Nephron (organoid): ENCODE data around the gene TSPAN7.
A peak's percentile ranks its signal among the peaks of the same experiment; 100 is the strongest.

Experiments used
- H3K27ac Mint-ChIP-seq, 3 experiments: 2 replicates each; pipeline ENCODE4 v1.8.0; 2020; ENCODE audit warnings: mixed read lengths in 3 of 3, mild to moderate bottlenecking in 2 of 3, moderate library complexity in 1 of 3
- H3K27me3 Mint-ChIP-seq: 2 replicates; pipeline ENCODE4 v1.8.0; 2021; ENCODE audit warnings: low read depth, mild to moderate bottlenecking, moderate library complexity, mixed read lengths
- H3K36me3 Mint-ChIP-seq: 2 replicates; pipeline ENCODE4 v1.8.0; 2020; ENCODE audit warnings: low read depth, mixed read lengths
- H3K4me1 Mint-ChIP-seq: 2 replicates; pipeline ENCODE4 v1.8.0; 2020; ENCODE audit warnings: mixed read lengths
- H3K4me3 Mint-ChIP-seq, 3 experiments: 2 replicates each; pipeline ENCODE4 v1.8.0; 2020; ENCODE audit warnings: mild to moderate bottlenecking in 3 of 3, mixed read lengths in 3 of 3, moderate library complexity in 2 of 3
- H3K9me3 Mint-ChIP-seq: 2 replicates; pipeline ENCODE4 v1.8.0; 2020; ENCODE audit warnings: mixed read lengths
- TF ChIP-seq, protein P1 (sequence below), 3 experiments: fragments of 200-600 bp; sonication (generic); IDR thresholded peaks; one replicate each; pipeline ENCODE4 v1.5.0; 2021; ENCODE audit warnings: antibody characterized with exemption in 3 of 3; ENCODE audit not compliant: unreplicated experiment in 3 of 3

Gene TSPAN7

DNA sequence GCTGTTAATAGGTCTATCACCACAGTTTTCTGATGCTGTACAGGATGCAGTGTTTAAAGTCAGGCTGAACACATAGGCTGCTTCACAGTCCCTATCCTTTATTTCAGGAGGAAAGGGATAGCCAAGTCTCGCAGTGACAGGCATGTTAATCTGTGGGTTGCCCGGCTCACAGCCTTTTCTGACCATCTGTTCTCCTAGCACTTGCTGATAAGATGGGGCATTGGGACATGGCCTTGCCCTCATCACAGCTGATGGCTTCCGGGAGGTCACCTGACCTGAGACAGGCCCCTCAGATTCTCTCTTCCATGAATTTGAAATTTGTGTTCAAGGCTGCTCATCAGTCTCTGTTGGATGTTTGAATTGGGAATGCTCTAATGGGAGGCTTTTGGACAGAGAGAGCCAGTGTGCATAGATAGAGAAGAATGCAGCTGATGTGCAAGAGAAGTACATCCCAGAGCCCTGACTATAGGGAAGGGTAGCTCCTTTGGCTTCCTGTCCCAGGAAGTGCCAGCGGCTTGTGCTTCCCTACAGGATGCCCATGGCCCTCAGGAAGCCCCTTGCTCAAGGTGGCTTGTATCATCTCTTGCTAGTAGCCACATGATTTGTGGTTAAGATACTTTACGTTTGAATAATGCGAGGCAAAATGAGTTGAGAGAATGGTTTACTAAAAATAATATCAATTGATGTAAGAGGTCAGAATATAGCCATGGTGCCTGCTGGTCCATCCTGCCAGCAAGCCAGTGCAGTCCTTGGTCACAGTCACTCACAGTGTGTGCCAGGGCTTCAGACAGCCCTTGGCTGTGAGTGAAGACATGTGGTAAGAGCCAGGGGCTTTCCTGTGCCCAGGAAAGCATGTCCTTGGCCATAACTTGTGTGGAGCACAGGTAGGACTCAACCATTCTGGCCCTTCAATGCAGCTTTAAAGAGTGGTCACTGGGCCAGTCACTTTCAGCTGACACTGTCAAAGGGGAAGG lies 88.6 kb downstream of the TSPAN7 start:
- H3K4me1 Mint-ChIP-seq, result peaks cover 11% of the 10 kb centered on the region
- no peak overlapping the region for H3K4me3 Mint-ChIP-seq
- H3K27me3 Mint-ChIP-seq, result no peaks in the 10 kb centered on the region

DNA sequence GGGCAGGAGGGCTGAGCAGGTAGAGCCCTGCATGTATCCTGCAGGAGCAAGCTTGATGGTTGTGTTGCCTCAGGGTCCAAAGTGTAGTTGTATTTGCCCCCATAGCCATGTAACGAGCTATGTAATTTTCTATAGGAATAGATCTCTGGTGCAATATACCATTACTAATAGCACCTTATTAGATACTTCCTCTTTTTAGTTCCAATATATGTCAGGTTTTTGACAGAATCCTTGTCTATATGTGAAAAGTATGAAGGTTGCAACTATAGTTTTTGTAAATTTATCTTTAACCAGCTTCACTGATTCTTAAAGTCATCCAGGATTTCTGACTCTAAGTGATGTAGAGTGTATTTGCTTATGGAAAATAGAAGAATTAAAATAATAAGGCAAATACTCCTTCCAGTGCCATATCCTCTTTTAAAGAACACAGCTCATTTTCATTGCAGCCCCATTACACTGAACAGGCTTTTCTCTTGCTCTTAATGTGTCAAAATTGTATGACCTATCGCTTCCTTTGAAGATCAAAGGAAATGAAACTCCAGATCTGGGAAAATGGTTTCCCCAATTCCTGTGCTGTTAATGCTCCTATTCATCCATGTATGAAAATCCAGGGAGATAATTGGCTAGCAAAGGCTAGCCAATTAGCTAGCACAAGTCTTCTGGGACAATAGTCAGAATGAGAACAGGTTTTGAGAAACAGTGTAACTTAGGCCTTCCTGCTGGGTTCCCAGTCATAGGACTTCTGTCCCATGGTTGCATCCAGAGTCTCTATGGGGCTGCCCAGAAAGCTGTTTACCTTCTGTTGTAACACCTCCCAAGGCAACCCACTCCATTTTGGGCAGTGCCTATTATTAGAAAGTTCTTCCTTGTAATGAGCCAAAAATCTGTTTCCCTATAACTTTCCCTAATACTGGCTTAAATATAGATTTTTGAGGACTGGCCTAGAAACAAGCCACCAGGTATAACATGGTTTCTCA lies 90.6 kb downstream of the TSPAN7 start:
- no peak overlapping the region for H3K4me3 Mint-ChIP-seq

More for the DNA sequence above, 88.6 kb downstream of the TSPAN7 start:
- H3K9me3 Mint-ChIP-seq, result no peaks in the 10 kb centered on the region
- no peak overlapping the region for H3K27ac Mint-ChIP-seq
- H3K36me3 Mint-ChIP-seq, result no peaks in the 10 kb centered on the region
- TF ChIP-seq, protein P1, sequence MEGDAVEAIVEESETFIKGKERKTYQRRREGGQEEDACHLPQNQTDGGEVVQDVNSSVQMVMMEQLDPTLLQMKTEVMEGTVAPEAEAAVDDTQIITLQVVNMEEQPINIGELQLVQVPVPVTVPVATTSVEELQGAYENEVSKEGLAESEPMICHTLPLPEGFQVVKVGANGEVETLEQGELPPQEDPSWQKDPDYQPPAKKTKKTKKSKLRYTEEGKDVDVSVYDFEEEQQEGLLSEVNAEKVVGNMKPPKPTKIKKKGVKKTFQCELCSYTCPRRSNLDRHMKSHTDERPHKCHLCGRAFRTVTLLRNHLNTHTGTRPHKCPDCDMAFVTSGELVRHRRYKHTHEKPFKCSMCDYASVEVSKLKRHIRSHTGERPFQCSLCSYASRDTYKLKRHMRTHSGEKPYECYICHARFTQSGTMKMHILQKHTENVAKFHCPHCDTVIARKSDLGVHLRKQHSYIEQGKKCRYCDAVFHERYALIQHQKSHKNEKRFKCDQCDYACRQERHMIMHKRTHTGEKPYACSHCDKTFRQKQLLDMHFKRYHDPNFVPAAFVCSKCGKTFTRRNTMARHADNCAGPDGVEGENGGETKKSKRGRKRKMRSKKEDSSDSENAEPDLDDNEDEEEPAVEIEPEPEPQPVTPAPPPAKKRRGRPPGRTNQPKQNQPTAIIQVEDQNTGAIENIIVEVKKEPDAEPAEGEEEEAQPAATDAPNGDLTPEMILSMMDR (IDR thresholded peaks at IDR 0.05; ENCODE audit: unreplicated experiment in 3 of 3), result no peak

DNA sequence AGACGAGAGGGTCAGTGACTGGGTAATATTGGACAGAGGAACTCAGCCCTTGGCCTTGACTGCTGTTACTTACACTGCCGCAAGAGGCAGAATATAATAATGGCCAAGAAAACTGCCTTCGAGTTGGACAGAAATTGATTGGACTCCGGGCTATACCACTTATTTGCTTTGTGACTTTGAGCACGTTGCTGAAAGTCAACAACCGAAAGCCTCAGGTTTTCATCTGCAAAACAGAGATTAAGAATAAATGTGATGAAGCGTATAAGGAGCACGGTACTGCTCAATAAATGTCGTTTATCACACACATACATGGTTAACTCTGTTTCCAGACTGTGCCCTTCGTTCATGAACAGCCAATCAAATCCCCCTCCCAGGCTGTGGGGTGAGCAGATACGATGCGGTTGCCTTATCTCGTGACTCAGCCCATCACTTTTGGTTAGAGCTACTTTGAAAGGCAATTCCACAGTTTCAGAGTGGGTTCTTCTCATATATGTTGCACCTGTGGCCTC lies 91.6 kb downstream of the TSPAN7 start:
- H3K27me3 Mint-ChIP-seq, result no peaks in the 10 kb centered on the region
- no peak overlapping the region for H3K4me3 Mint-ChIP-seq
- H3K27ac Mint-ChIP-seq, result no peak overlapping the region
- peaks cover 18% of the 10 kb centered on the region for H3K4me1 Mint-ChIP-seq
- H3K36me3 Mint-ChIP-seq, result no peaks in the 10 kb centered on the region
- no peaks in the 10 kb centered on the region for H3K9me3 Mint-ChIP-seq
- TF ChIP-seq, protein P1 (IDR thresholded peaks at IDR 0.05; ENCODE audit: unreplicated experiment in 3 of 3), result no peak

More for the DNA sequence above, 90.6 kb downstream of the TSPAN7 start:
- TF ChIP-seq, protein P1 (IDR thresholded peaks at IDR 0.05; ENCODE audit: unreplicated experiment in 3 of 3), result no peak
- no peaks in the 10 kb centered on the region for H3K9me3 Mint-ChIP-seq
- H3K27ac Mint-ChIP-seq, result no peak overlapping the region
- H3K36me3 Mint-ChIP-seq, result no peaks in the 10 kb centered on the region
- H3K27me3 Mint-ChIP-seq, result no peaks in the 10 kb centered on the region
- H3K4me1 Mint-ChIP-seq, result peaks cover 18% of the 10 kb centered on the region

DNA sequence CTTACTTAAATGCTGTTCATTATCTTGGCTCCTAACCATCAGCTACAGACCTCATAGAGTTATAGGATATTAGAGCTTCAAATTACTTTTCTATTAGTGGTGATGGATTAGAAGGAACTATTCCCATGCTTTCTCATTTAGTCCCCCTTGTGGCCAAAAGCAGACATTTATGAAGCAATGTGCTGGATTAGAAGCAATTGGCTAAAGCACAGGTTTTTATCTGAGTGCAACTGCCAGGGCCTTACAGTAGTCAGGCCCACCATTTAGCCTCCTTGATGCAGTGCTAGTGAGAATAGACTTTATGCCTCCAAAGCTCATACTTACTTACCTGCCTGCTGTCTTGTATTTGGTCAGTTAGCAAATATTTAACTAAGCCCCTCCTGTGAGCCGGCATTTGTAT lies 93.0 kb downstream of the TSPAN7 start:
- H3K4me3 Mint-ChIP-seq, result no peak overlapping the region
- H3K9me3 Mint-ChIP-seq, result peaks cover 3% of the 10 kb centered on the region
- peaks cover 18% of the 10 kb centered on the region for H3K4me1 Mint-ChIP-seq
- H3K27ac Mint-ChIP-seq, result no peak overlapping the region
- H3K36me3 Mint-ChIP-seq, result no peaks in the 10 kb centered on the region
- TF ChIP-seq, protein P1 (IDR thresholded peaks at IDR 0.05; ENCODE audit: unreplicated experiment in 3 of 3), result peak; percentile 39 to 53 (median 43)
- H3K27me3 Mint-ChIP-seq, result no peaks in the 10 kb centered on the region

DNA sequence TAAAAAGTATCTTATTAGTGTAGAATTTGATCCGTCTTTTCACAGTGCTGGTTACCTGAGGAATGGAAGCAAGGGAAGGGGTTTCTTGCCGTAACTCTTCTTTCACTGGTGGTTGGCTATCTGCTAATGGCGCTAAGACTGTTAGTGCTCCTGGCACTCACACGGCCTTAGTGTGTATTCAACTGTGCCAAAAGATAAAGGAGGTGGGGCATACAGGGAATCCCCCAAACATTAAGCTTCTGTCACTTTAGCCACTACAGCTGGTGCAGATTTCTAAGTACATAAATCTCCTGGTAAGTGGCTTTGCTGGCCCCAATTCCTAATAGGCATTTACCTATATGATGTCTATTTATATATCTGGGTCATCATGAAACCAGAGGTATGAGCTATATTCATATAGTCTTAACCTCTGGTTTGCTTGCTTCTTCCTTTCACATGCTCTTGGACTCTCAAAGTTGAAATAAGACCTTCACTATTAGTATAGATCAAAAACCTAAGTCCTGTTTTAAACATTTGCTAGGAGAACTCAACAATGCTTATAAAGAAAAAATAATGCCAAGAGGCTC lies 95.1 kb downstream of the TSPAN7 start:
- Mint-ChIP-seq H3K27ac (no peak overlapping the region), H3K4me1 (peaks cover 18% of the 10 kb centered on the region), H3K4me3 (no peak overlapping the region), H3K27me3 (no peaks in the 10 kb centered on the region), H3K9me3 (peaks cover 3% of the 10 kb centered on the region), H3K36me3 (no peaks in the 10 kb centered on the region)
- TF ChIP-seq, protein P1 (IDR thresholded peaks at IDR 0.05; ENCODE audit: unreplicated experiment in 3 of 3), result no peak
